H1 (cell line): ENCODE measurements around the gene CHTF18.

ENCODE experiments used
- CREB1 ChIP-seq: IDR thresholded peaks from 2 replicates; pipeline ENCODE4 v1.6.1; 2012; ENCODE audit warnings: inconsistent platforms
- CTCF ChIP-seq, 3 experiments: IDR thresholded peaks; 1 replicate in 2 of 3; 2 replicates in 1 of 3; pipeline versions ENCODE4 v1.5.1 to v1.6.1; 2011; ENCODE audit warnings: low read length in 3 of 3, mild to moderate bottlenecking in 3 of 3, inconsistent platforms in 2 of 3, low read depth in 1 of 3, moderate library complexity in 1 of 3; ENCODE audit not compliant: insufficient read depth in 1 of 3; ENCODE audit errors: control extremely low read depth in 1 of 3
- JUN ChIP-seq: IDR thresholded peaks from 2 replicates; pipeline ENCODE4 v1.6.1; 2011; ENCODE audit warnings: low read depth, mild to moderate bottlenecking, improper control_type of control experiment, low read length
- JUND ChIP-seq: IDR thresholded peaks from 2 replicates; pipeline ENCODE4 v1.6.1; 2011; ENCODE audit warnings: mild to moderate bottlenecking, improper control_type of control experiment, low read length
- MAFK ChIP-seq: IDR thresholded peaks from 2 replicates; pipeline ENCODE4 v1.6.1; 2012; ENCODE audit warnings: low read depth, mild to moderate bottlenecking, improper control_type of control experiment, low read length
- MAX ChIP-seq: IDR thresholded peaks from 2 replicates; pipeline ENCODE4 v1.6.1; 2012; ENCODE audit warnings: inconsistent platforms
- POLR2A ChIP-seq, 2 experiments: IDR thresholded peaks; 1 replicate in 1 of 2; 2 replicates in 1 of 2; pipeline ENCODE4 v1.6.1; 2011; ENCODE audit warnings: low read depth in 2 of 2, low read length in 2 of 2, mild to moderate bottlenecking in 2 of 2; ENCODE audit errors: control extremely low read depth in 1 of 2
- POLR2AphosphoS5 ChIP-seq: IDR thresholded peaks from 2 replicates; pipeline ENCODE4 v1.6.1; 2011; ENCODE audit warnings: low read depth, low read length
- TAF1 ChIP-seq: IDR thresholded peaks from 2 replicates; pipeline ENCODE4 v1.6.1; 2011; ENCODE audit warnings: mild to moderate bottlenecking, low read depth, low read length
- YY1 ChIP-seq: IDR thresholded peaks from 2 replicates; pipeline ENCODE4 v1.6.1; 2011; ENCODE audit warnings: low read depth, mild to moderate bottlenecking, low read length

GRCh38 chr16:831571-832413, 43.4 kb downstream of the CHTF18 start:
- TF ChIP-seq CREB1 (no peak), POLR2A (IDR thresholded peaks at IDR 0.05; ENCODE audit: control extremely low read depth in 1 of 2, low read depth in 2 of 2, low read length in 2 of 2) (no peak), JUN (no peak), CTCF (IDR thresholded peaks at IDR 0.05; ENCODE audit: control extremely low read depth in 1 of 3, insufficient read depth in 1 of 3, low read depth in 1 of 3, low read length in 3 of 3) (no peak), MAFK (no peak), POLR2AphosphoS5 (no peak), YY1 (no peak), TAF1 (no peak), JUND (no peak), MAX (no peak)
